Smooth muscle cell (in vitro differentiated cells): Measurements from ENCODE around the gene L3MBTL4. TPM values are rescaled to one million over a fixed set of nuclear protein-coding genes. Genes with fewer than 3 reads are reported as not detected.
"Not testable (repeated sequence)": the region's sequence is repeated elsewhere in the genome, so short reads cannot be mapped to it uniquely, and the experiment has no call there.

Source experiments
- DNase-seq: peaks from one replicate; lab custom pipeline; 2025; ENCODE audit not compliant: unreplicated experiment; lab: John Stamatoyannopoulos, UW
- H2AFZ ChIP-seq: fragments of 200-600 bp; sonication (generic); 2 replicates; pipeline ENCODE4 v1.6.0; 2016; ENCODE audit warnings: antibody characterized with exemption, low read depth, mild to moderate bottlenecking
- H3F3A ChIP-seq: fragments of 200-600 bp; sonication (generic); 2 replicates; pipeline ENCODE4 v1.6.0; 2017; ENCODE audit warnings: antibody characterized with exemption, low read depth
- H3K27ac ChIP-seq: fragments of 200-600 bp; sonication (generic); 2 replicates; pipeline ENCODE4 v1.5.1; 2016; ENCODE audit warnings: low read depth, mild to moderate bottlenecking
- H3K27me3 ChIP-seq: fragments of 200-600 bp; sonication (generic); 2 replicates; pipeline ENCODE4 v1.6.1; 2016; ENCODE audit warnings: low read depth, mild to moderate bottlenecking
- H3K36me3 ChIP-seq: fragments of 200-600 bp; sonication (generic); 2 replicates; pipeline ENCODE4 v1.5.1; 2016; ENCODE audit warnings: low read depth
- H3K4me1 ChIP-seq: fragments of 200-600 bp; sonication (generic); 2 replicates; pipeline ENCODE4 v1.5.1; 2016; ENCODE audit warnings: low read depth
- H3K4me2 ChIP-seq: fragments of 200-600 bp; sonication (generic); 2 replicates; pipeline ENCODE4 v1.6.0; 2016; ENCODE audit warnings: mild to moderate bottlenecking
- H3K4me3 ChIP-seq: fragments of 200-600 bp; sonication (generic); 2 replicates; pipeline ENCODE4 v1.5.1; 2016; ENCODE audit warnings: mild to moderate bottlenecking
- H3K79me2 ChIP-seq: fragments of 200-600 bp; sonication (generic); 2 replicates; pipeline ENCODE4 v1.6.0; 2016; ENCODE audit warnings: low read depth, mild to moderate bottlenecking
- H3K9ac ChIP-seq: fragments of 200-600 bp; sonication (generic); 2 replicates; pipeline ENCODE4 v1.6.0; 2016; ENCODE audit warnings: low read depth
- H3K9me3 ChIP-seq: fragments of 200-600 bp; sonication (generic); replicated peaks from 2 replicates; pipeline ENCODE4 v1.5.1; 2016; ENCODE audit warnings: low read depth
- H4K20me1 ChIP-seq: fragments of 200-600 bp; sonication (generic); 2 replicates; pipeline ENCODE4 v1.6.0; 2016; ENCODE audit warnings: low read depth
- WGBS: methylation state at CpG from one replicate; pipeline ENCODE4 v1.1.7; 2016; ENCODE audit warnings: low lambda C conversion rate; 5-methylcytosine and 5-hydroxymethylcytosine counted together
- polyA plus RNA-seq: library from polyadenylated mRNA; unstranded; fragments of >200 nt; fragmentation: Nextera tagmentation; extraction: Ambion mirVana; gene quantifications from 2 replicates; pipeline ENCODE4 v1.2.1, GENCODE V29; 2016
- total RNA-seq: library from RNA; depleted of rRNA; stranded (reverse); fragments of >200 nt; gene quantifications from 2 replicates; pipeline ENCODE4 v1.2.3, GENCODE V29; 2014
- TF ChIP-seq, protein P1 (sequence below): fragments of 200-600 bp; sonication (generic); IDR thresholded peaks from 2 replicates; pipeline ENCODE4 v1.5.1; 2017; ENCODE audit warnings: borderline replicate concordance, mild to moderate bottlenecking, antibody characterized with exemption; ENCODE audit not compliant: insufficient read depth, poor library complexity, severe bottlenecking

L3MBTL4 gene
- total and polyA plus RNA-seq, 2 experiments from 2014 or later: 3.4 TPM; not detected in 1

DNA sequence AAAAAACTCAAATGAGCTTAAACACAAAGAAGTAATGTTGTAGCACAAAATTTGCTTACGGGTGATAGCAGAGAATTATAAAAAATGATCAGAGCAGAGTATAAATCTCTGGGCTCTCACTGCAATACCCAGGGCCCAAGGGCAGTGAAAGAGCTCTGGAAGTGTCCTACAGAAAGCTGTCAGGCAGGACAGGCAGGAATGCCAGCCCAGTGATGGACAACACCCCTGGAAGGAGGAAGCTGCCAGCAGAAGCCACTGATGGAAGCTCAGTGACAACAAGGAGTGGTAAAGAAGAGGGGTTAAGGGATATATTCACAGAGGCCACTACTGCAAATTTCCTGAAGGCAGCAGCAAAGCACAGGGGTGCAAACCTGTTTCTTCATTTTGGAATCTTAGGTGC, 214.9 kb downstream of the L3MBTL4 start:
- Histone ChIP-seq H4K20me1 (no peaks in the 10 kb centered on the region), H3K4me3 (no peak overlapping the region), H2AFZ (no peak overlapping the region), H3K4me2 (no peak overlapping the region), H3F3A (no peaks in the 10 kb centered on the region), H3K27ac (no peak overlapping the region), H3K79me2 (no peaks in the 10 kb centered on the region), H3K4me1 (no peaks in the 10 kb centered on the region), H3K9ac (no peak overlapping the region), H3K9me3 (no peaks in the 10 kb centered on the region), H3K27me3 (peaks cover 11% of the 10 kb centered on the region), H3K36me3 (no peaks in the 10 kb centered on the region)
- TF ChIP-seq, protein P1, sequence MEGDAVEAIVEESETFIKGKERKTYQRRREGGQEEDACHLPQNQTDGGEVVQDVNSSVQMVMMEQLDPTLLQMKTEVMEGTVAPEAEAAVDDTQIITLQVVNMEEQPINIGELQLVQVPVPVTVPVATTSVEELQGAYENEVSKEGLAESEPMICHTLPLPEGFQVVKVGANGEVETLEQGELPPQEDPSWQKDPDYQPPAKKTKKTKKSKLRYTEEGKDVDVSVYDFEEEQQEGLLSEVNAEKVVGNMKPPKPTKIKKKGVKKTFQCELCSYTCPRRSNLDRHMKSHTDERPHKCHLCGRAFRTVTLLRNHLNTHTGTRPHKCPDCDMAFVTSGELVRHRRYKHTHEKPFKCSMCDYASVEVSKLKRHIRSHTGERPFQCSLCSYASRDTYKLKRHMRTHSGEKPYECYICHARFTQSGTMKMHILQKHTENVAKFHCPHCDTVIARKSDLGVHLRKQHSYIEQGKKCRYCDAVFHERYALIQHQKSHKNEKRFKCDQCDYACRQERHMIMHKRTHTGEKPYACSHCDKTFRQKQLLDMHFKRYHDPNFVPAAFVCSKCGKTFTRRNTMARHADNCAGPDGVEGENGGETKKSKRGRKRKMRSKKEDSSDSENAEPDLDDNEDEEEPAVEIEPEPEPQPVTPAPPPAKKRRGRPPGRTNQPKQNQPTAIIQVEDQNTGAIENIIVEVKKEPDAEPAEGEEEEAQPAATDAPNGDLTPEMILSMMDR: no peak
- WGBS: 92% methylated on average over 1 of the region's 1 CpG
- no peak for DNase-seq

GRCh38 chr18:6198585-6198984, 216.1 kb downstream of the L3MBTL4 start:
- H3F3A ChIP-seq: no peaks in the 10 kb centered on the region
- TF ChIP-seq, protein P1: no peak

DNA sequence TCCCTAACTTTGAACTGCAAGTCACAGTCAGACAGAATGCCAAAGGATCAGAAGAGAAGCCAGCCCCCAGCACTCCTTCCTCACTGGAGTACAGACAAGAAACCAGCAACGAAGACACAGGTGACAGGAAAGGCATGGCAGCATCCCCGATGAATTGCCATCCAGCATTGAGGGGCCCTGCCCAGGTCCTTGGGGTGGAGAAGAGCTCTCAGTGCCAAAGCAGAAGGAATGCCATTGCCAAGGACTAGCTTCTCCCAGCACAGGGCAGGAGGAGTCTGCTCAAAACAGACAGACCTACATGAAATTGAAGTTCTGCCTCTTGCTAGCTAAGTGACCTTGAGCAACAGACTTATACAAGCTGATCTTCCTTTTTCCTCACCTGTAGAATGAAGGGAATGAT, 220.1 kb downstream of the L3MBTL4 start:
- Histone ChIP-seq H3F3A (no peaks in the 10 kb centered on the region), H3K36me3 (no peaks in the 10 kb centered on the region), H3K9ac (no peak overlapping the region), H3K27me3 (peaks cover 19% of the 10 kb centered on the region), H4K20me1 (no peaks in the 10 kb centered on the region), H3K4me3 (no peak overlapping the region), H2AFZ (no peak overlapping the region), H3K4me2 (no peak overlapping the region), H3K4me1 (no peaks in the 10 kb centered on the region), H3K79me2 (no peaks in the 10 kb centered on the region), H3K27ac (no peak overlapping the region), H3K9me3 (no peaks in the 10 kb centered on the region)
- TF ChIP-seq, protein P1: no peak
- no peak for DNase-seq
- WGBS: 83% methylated on average over 2 of the region's 2 CpGs

More at GRCh38 chr18:6198585-6198984, 216.1 kb downstream of the L3MBTL4 start:
- Histone ChIP-seq H3K4me2 (no peak overlapping the region), H3K27me3 (peaks cover 16% of the 10 kb centered on the region), H3K9me3 (no peaks in the 10 kb centered on the region), H3K9ac (no peak overlapping the region), H3K79me2 (no peaks in the 10 kb centered on the region), H2AFZ (no peak overlapping the region), H3K4me3 (no peak overlapping the region), H3K27ac (no peak overlapping the region), H3K36me3 (no peaks in the 10 kb centered on the region), H4K20me1 (no peaks in the 10 kb centered on the region), H3K4me1 (no peaks in the 10 kb centered on the region)
- WGBS: 97% methylated on average over 1 of the region's 1 CpG
- DNase-seq: no peak

DNA sequence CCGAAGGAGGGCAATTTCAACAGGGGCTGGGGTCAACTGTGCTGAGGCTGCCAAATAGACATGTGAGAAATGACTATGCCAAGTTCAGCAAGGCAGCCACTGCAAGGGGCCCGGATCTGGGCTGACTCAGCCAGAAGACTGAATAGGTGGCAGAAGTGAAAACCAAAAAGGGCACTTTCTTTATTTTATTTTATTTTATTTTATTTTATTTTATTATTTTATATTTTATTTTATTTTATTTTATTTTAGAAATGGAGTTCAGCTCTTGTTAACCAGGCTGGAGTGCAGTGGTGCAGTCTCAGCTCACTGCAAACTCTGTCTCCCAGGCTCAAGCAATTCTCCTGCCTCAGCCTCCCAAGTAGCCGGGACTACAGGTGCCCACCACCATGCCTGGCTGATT, 228.9 kb downstream of the L3MBTL4 start:
- H4K20me1 ChIP-seq, H2AFZ ChIP-seq, H3K27ac ChIP-seq, H3K79me2 ChIP-seq, H3K9ac ChIP-seq, H3K9me3 ChIP-seq, H3K4me3 ChIP-seq, H3K4me1 ChIP-seq, DNase-seq, H3K4me2 ChIP-seq, H3K27me3 ChIP-seq, H3F3A ChIP-seq, H3K36me3 ChIP-seq: not testable (repeated sequence)
- WGBS: 91% methylated on average over 3 of the region's 3 CpGs
